HCT116 (cell line): ENCODE data around the gene CETP. TPM values are rescaled to one million over a fixed set of nuclear protein-coding genes. Genes with fewer than 3 reads are reported as not detected.

ENCODE experiments used
- ATAC-seq: fragments of 200-7000 bp; cut with Tn5 transposase; 2 replicates; pipeline ENCODE4 v1.9.1; 2020; ENCODE audit warnings: mild to moderate bottlenecking, moderate library complexity
- BruUV-seq: library from RNA; stranded (reverse); fragments of 400-500 nt; replicated peaks from 2 replicates; lab custom pipeline; 2021; lab: Mats Ljungman, UMichigan
- CTCF ChIA-PET: fragments of 300-600 bp; sonication (Branson Sonifier 250); formaldehyde crosslinking; loops from one replicate; lab custom pipeline; 2021; ENCODE audit warnings: antibody characterized with exemption; lab: Charles Lee
- POLR2A ChIA-PET: fragments of 300-600, 350-600 bp; sonication (Branson Sonifier 250); formaldehyde crosslinking; loops from one replicate; lab custom pipeline; 2021; ENCODE audit warnings: antibody characterized with exemption; lab: Charles Lee
- RAD21 ChIA-PET, 2 experiments: fragments of 300-600 bp; sonication (Branson Sonifier 250); formaldehyde crosslinking; loops; one replicate each; lab custom pipeline; 2023; ENCODE audit warnings: low total read pairs in 2 of 2; ENCODE audit not compliant: uncharacterized antibody in 2 of 2, unreplicated experiment in 2 of 2, low non-redundant PET in 1 of 2; lab: Charles Lee
- DNase-seq: peaks from one replicate; pipeline ENCODE4 v3.0.0-alpha.2; 2010; ENCODE audit warnings: low read depth, low spot score
- H2AFZ ChIP-seq: fragments of 200-600 bp; shearing (Covaris generic), sonication (generic); 2 replicates; pipeline ENCODE4 v1.6.1; 2017; ENCODE audit warnings: low read depth, mixed run types, mixed read lengths, antibody characterized with exemption, low read length; ENCODE audit not compliant: poor library complexity, severe bottlenecking
- H3K27ac ChIP-seq: 2 replicates; pipeline ENCODE4 v1.5.1; 2012; ENCODE audit warnings: low read depth, low read length
- H3K27me3 ChIP-seq: fragments of 200-600 bp; sonication (generic); 2 replicates; pipeline ENCODE4 v1.6.1; 2016; ENCODE audit warnings: mixed run types, low read length, mixed read lengths; ENCODE audit not compliant: insufficient read depth
- H3K36me3 ChIP-seq, 2 experiments: fragments of 200-500 bp in 1 of 2; fragments of 200-600 bp in 1 of 2; sonication (Bioruptor generic) in 1 of 2; sonication (generic) in 1 of 2; 2 replicates each; pipeline versions ENCODE4 v1.5.1 to v1.6.1; 2014 to 2016; ENCODE audit warnings: low read length in 2 of 2, inconsistent platforms in 1 of 2, mixed read lengths in 1 of 2, mixed run types in 1 of 2; ENCODE audit not compliant: insufficient read depth in 2 of 2, control insufficient read depth in 1 of 2
- H3K4me1 ChIP-seq, 2 experiments: fragments of 200-600 bp in 1 of 2; sonication (generic) in 1 of 2; 2 replicates each; pipeline versions ENCODE4 v1.5.1 to v1.6.1; 2012 to 2017; ENCODE audit warnings: low read length in 2 of 2, inconsistent platforms in 1 of 2, mild to moderate bottlenecking in 1 of 2, mixed read lengths in 1 of 2, mixed run types in 1 of 2, moderate library complexity in 1 of 2; ENCODE audit not compliant: insufficient read depth in 2 of 2, control insufficient read depth in 1 of 2
- H3K4me2 ChIP-seq: fragments of 200-600 bp; sonication (generic); 2 replicates; pipeline ENCODE4 v1.6.1; 2017; ENCODE audit warnings: mixed run types, low read length, mixed read lengths
- H3K4me3 ChIP-seq, 2 experiments: fragments of 200-600 bp in 1 of 2; sonication (generic) in 1 of 2; replicated peaks in 1 of 2; 2 replicates each; pipeline ENCODE4 v1.5.1; 2011 to 2016; ENCODE audit warnings: low read length in 2 of 2, control low read depth in 1 of 2, low read depth in 1 of 2, mild to moderate bottlenecking in 1 of 2, mixed read lengths in 1 of 2, mixed run types in 1 of 2
- H3K79me2 ChIP-seq: fragments of 200-600 bp; sonication (generic); 2 replicates; pipeline ENCODE4 v1.6.1; 2017; ENCODE audit warnings: mild to moderate bottlenecking, mixed run types, low read length, moderate library complexity, mixed read lengths; ENCODE audit not compliant: insufficient read depth
- H3K9ac ChIP-seq: fragments of 200-600 bp; sonication (generic); 2 replicates; pipeline ENCODE4 v1.6.1; 2016; ENCODE audit warnings: low read length, mixed read lengths
- H3K9me2 ChIP-seq: fragments of 200-600 bp; sonication (generic), shearing (Covaris generic); 2 replicates; pipeline ENCODE4 v1.6.1; 2017; ENCODE audit warnings: mixed run types, mild to moderate bottlenecking, moderate library complexity; ENCODE audit not compliant: insufficient read depth
- H3K9me3 ChIP-seq, 2 experiments: fragments of 200-500 bp in 1 of 2; fragments of 200-600 bp in 1 of 2; sonication (Bioruptor generic) in 1 of 2; sonication (generic) in 1 of 2; 2 replicates each; pipeline ENCODE4 v1.6.1; 2014 to 2017; ENCODE audit warnings: low read length in 2 of 2, mixed read lengths in 2 of 2, inconsistent platforms in 1 of 2, low read depth in 1 of 2, mild to moderate bottlenecking in 1 of 2, mixed run types in 1 of 2, moderate library complexity in 1 of 2; ENCODE audit not compliant: control insufficient read depth in 1 of 2, insufficient read depth in 1 of 2
- H4K20me1 ChIP-seq: fragments of 200-600 bp; sonication (generic), shearing (Covaris generic); 2 replicates; pipeline ENCODE4 v1.6.1; 2017; ENCODE audit warnings: mixed run types, mild to moderate bottlenecking, moderate library complexity; ENCODE audit not compliant: insufficient read depth
- CBX3 ChIP-seq: IDR thresholded peaks from 2 replicates; pipeline ENCODE4 v1.6.1; 2012; ENCODE audit warnings: low read depth
- CTCF ChIP-seq, 3 experiments: fragments of 200-600 bp in 1 of 3; sonication (generic) in 1 of 3; IDR thresholded peaks in 2 of 3; conservative IDR thresholded peaks in 1 of 3; 2 replicates each; pipeline ENCODE4 v1.5.1; 2012 to 2017; ENCODE audit warnings: low read depth in 2 of 3, low read length in 2 of 3, antibody characterized with exemption in 1 of 3, borderline replicate concordance in 1 of 3, control low read depth in 1 of 3, mild to moderate bottlenecking in 1 of 3, mixed read lengths in 1 of 3, mixed run types in 1 of 3, moderate library complexity in 1 of 3; ENCODE audit not compliant: insufficient read depth in 1 of 3
- EGR1 ChIP-seq: IDR thresholded peaks from 2 replicates; pipeline ENCODE4 v1.6.1; 2012; ENCODE audit warnings: low read depth
- EZH2phosphoT487 ChIP-seq: fragments of 200-600 bp; IDR thresholded peaks from 2 replicates; pipeline ENCODE4 v1.6.1; 2018; ENCODE audit warnings: antibody characterized with exemption, borderline replicate concordance
- JUND ChIP-seq: IDR thresholded peaks from 2 replicates; pipeline ENCODE4 v1.6.1; 2012
- POLR2A ChIP-seq: IDR thresholded peaks from 2 replicates; pipeline ENCODE4 v1.7.0; 2011; ENCODE audit warnings: borderline replicate concordance; ENCODE audit not compliant: insufficient read depth, insufficient read length; ENCODE audit errors: extremely low read depth
- RAD21 ChIP-seq: IDR thresholded peaks from 2 replicates; pipeline ENCODE4 v1.6.1; 2012; ENCODE audit warnings: low read depth, mild to moderate bottlenecking
- SIN3A ChIP-seq: IDR thresholded peaks from 2 replicates; pipeline ENCODE4 v1.6.1; 2012; ENCODE audit warnings: low read depth
- SP1 ChIP-seq: IDR thresholded peaks from 2 replicates; pipeline ENCODE4 v1.6.1; 2012; ENCODE audit warnings: low read depth
- SRF ChIP-seq: IDR thresholded peaks from 2 replicates; pipeline ENCODE4 v1.6.1; 2012; ENCODE audit warnings: low read depth
- intact Hi-C: fragments of 100-400 bp; cut with micrococcal nuclease; formaldehyde crosslinking; loops from 2 replicates; pipeline ENCODE4 v1.10.0; 2022
- total RNA-seq: library from RNA; stranded (reverse); gene quantifications from one replicate; pipeline ENCODE4 v1.2.1, GENCODE V29; 2021; ENCODE audit not compliant: unreplicated experiment
- TF ChIP-seq, protein P1 (sequence below): IDR thresholded peaks from 2 replicates; pipeline ENCODE4 v1.6.1; 2011; ENCODE audit warnings: mild to moderate bottlenecking, low read length, moderate library complexity; ENCODE audit not compliant: insufficient replicate concordance; ENCODE audit errors: extremely low read depth

Gene CETP
- total RNA-seq, 1 experiment from 2014 or later = not detected

- RAD21 ChIA-PET = no interaction called here
- H3K4me2 ChIP-seq = no peak overlapping the region
- H3K9me2 ChIP-seq = no peaks in the 10 kb centered on the region
- TF ChIP-seq RAD21 = no peak
- no peak for TF ChIP-seq SRF
- no peak for TF ChIP-seq POLR2A
- no peak for TF ChIP-seq EZH2phosphoT487
- TF ChIP-seq CBX3 = no peak
- TF ChIP-seq, all 23 proteins: peak for 0
- intact Hi-C loops = no loop called here
- H3K36me3 ChIP-seq = no peaks in the 10 kb centered on the region
- ATAC-seq = no peak
- DNase-seq = no peak
- H3K27me3 ChIP-seq = no peaks in the 10 kb centered on the region
- no peaks in the 10 kb centered on the region for H3K79me2 ChIP-seq
- no peak overlapping the region for H3K27ac ChIP-seq
- ChIA-PET POLR2A (no interaction called here), CTCF (no interaction called here)
- H3K4me3 ChIP-seq = no peak overlapping the region
- no peaks in the 10 kb centered on the region for H3K9me3 ChIP-seq
- no peak overlapping the region for H3K9ac ChIP-seq
- no peaks in the 10 kb centered on the region for H4K20me1 ChIP-seq
- H2AFZ ChIP-seq = no peak overlapping the region
- no TSS peak for BruUV-seq
- peaks cover 12 to 20% of the 10 kb centered on the region in 2 experiments for H3K4me1 ChIP-seq
These were observed 18.4 kb downstream of the CETP start for GRCh38 chr16:56980201-56980535.

- no TSS peak for BruUV-seq
- Histone ChIP-seq H3K4me1 (peaks cover 20 to 29% of the 10 kb centered on the region in 2 experiments), H3K9me2 (no peaks in the 10 kb centered on the region), H3K4me3 (no peak overlapping the region), H3K27me3 (no peaks in the 10 kb centered on the region), H3K27ac (no peak overlapping the region), H3K9ac (no peak overlapping the region), H3K36me3 (no peaks in the 10 kb centered on the region), H2AFZ (no peak overlapping the region), H3K4me2 (no peak overlapping the region), H3K9me3 (no peaks in the 10 kb centered on the region), H4K20me1 (no peaks in the 10 kb centered on the region), H3K79me2 (no peaks in the 10 kb centered on the region)
- DNase-seq (no peak), ATAC-seq (no peak)
- TF ChIP-seq EGR1 (no peak), EZH2phosphoT487 (no peak), POLR2A (no peak), CTCF (IDR thresholded peaks at IDR 0.05 in 2 of 3, conservative IDR thresholded peaks at IDR 0.05 in 1 of 3; ENCODE audit: borderline replicate concordance in 1 of 3, insufficient read depth in 1 of 3, low read depth in 2 of 3, low read length in 2 of 3) (no peak), SP1 (no peak), JUND (no peak), SIN3A (no peak)
- TF ChIP-seq, protein P1, sequence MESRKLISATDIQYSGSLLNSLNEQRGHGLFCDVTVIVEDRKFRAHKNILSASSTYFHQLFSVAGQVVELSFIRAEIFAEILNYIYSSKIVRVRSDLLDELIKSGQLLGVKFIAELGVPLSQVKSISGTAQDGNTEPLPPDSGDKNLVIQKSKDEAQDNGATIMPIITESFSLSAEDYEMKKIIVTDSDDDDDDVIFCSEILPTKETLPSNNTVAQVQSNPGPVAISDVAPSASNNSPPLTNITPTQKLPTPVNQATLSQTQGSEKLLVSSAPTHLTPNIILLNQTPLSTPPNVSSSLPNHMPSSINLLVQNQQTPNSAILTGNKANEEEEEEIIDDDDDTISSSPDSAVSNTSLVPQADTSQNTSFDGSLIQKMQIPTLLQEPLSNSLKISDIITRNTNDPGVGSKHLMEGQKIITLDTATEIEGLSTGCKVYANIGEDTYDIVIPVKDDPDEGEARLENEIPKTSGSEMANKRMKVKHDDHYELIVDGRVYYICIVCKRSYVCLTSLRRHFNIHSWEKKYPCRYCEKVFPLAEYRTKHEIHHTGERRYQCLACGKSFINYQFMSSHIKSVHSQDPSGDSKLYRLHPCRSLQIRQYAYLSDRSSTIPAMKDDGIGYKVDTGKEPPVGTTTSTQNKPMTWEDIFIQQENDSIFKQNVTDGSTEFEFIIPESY = no peak
- ChIA-PET RAD21 (no interaction called here), CTCF (no interaction called here), POLR2A (no interaction called here)
- intact Hi-C loops = no loop called here
These were observed 19.3 kb downstream of the CETP start for GRCh38 chr16:56980792-56981724.
